DOHH2 (cell line): ENCODE data around the gene USP13.

ENCODE experiments used
- H3F3A ChIP-seq: fragments of 200-600 bp; sonication (generic), shearing (Covaris generic); 2 replicates; pipeline ENCODE4 v1.6.0; 2016; ENCODE audit warnings: antibody characterized with exemption, mild to moderate bottlenecking; ENCODE audit not compliant: control insufficient read depth, insufficient read depth
- H3K27ac ChIP-seq: fragments of 200-600 bp; sonication (generic); 2 replicates; pipeline ENCODE4 v1.5.1; 2014; ENCODE audit warnings: low read depth, mild to moderate bottlenecking, low read length, moderate library complexity
- H3K27me3 ChIP-seq: fragments of 200-600 bp; sonication (generic); 2 replicates; pipeline ENCODE4 v1.6.1; 2014; ENCODE audit warnings: mild to moderate bottlenecking, low read length, mixed read lengths; ENCODE audit not compliant: control insufficient read depth
- H3K36me3 ChIP-seq: fragments of 200-600 bp; sonication (generic); 2 replicates; pipeline ENCODE4 v1.6.1; 2014; ENCODE audit warnings: mild to moderate bottlenecking, low read length, moderate library complexity, mixed read lengths; ENCODE audit not compliant: control insufficient read depth
- H3K4me1 ChIP-seq: fragments of 200-600 bp; sonication (generic); 2 replicates; pipeline ENCODE4 v1.6.1; 2014; ENCODE audit warnings: mild to moderate bottlenecking, low read length, mixed read lengths; ENCODE audit not compliant: control insufficient read depth
- H3K4me2 ChIP-seq: fragments of 200-600 bp; sonication (generic); 2 replicates; pipeline ENCODE4 v1.6.0; 2014; ENCODE audit warnings: mild to moderate bottlenecking, low read length, moderate library complexity
- H3K4me3 ChIP-seq: fragments of 200-600 bp; sonication (generic); 2 replicates; pipeline ENCODE4 v1.5.1; 2014; ENCODE audit warnings: mild to moderate bottlenecking, low read length, mixed read lengths
- H3K79me2 ChIP-seq: fragments of 200-600 bp; sonication (generic); 2 replicates; pipeline ENCODE4 v1.6.1; 2014; ENCODE audit warnings: mild to moderate bottlenecking, low read length, mixed read lengths; ENCODE audit not compliant: control insufficient read depth
- H3K9me2 ChIP-seq: fragments of 200-600 bp; sonication (generic); replicated peaks from 2 replicates; pipeline ENCODE4 v1.6.1; 2014; ENCODE audit warnings: mild to moderate bottlenecking, low read length, mixed read lengths; ENCODE audit not compliant: control insufficient read depth
- H3K9me3 ChIP-seq: fragments of 200-600 bp; sonication (generic); 2 replicates; pipeline ENCODE4 v1.6.1; 2014; ENCODE audit warnings: antibody characterized with exemption, low read length, mixed read lengths; ENCODE audit not compliant: control insufficient read depth, insufficient read depth
- H4K20me1 ChIP-seq: fragments of 200-600 bp; sonication (generic); 2 replicates; pipeline ENCODE4 v1.6.0; 2014; ENCODE audit warnings: low read depth, mild to moderate bottlenecking, antibody characterized with exemption, low read length, moderate library complexity; ENCODE audit not compliant: control insufficient read depth, insufficient read depth
- EZH2phosphoT487 ChIP-seq: fragments of 200-600 bp; sonication (generic); IDR thresholded peaks from 2 replicates; pipeline ENCODE4 v1.6.1; 2017; ENCODE audit warnings: borderline replicate concordance, mild to moderate bottlenecking, antibody characterized with exemption, low read length, moderate library complexity, mixed read lengths
- TF ChIP-seq, protein P1 (sequence below): fragments of 200-600 bp; sonication (generic); IDR thresholded peaks from one replicate; pipeline ENCODE4 v1.5.1; 2014; ENCODE audit warnings: antibody characterized with exemption, mild to moderate bottlenecking, low read depth, low read length; ENCODE audit not compliant: poor library complexity, severe bottlenecking

The USP13 gene

DNA sequence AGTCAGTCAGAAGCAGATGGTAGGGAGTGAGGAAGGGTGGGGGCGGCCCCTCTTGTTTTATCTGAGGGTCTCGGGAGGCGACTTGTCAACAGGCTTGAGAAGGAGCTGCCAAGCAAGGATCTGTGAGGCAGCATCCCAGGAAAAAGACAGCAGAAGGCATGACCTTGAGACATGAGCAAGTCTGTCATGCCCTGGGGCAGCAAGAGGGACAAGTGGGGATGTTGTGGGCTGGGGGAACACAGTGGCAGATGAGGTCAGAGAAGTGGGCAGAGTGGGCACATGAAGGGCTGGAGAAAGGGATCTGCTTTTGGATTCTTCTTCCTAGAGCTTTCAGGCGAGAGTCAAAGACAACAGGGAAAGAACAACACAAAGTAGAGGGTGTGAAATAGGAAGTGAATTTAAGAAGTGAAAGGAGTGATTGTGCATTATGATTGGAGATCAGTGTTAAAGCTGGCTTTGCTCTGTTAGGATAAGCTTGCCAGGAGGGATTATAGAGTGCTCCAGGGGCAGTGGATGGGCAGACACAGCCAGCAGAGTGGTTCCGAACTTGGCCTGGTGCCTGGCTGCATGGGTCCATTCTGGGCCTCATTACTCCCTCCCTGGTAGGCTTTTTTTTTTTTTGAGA is 73.3 kb downstream of the USP13 start:
- Histone ChIP-seq H3K4me2 (no peak overlapping the region), H3K79me2 (no peaks in the 10 kb centered on the region), H3K4me1 (no peaks in the 10 kb centered on the region), H3F3A (no peaks in the 10 kb centered on the region), H3K9me3 (no peaks in the 10 kb centered on the region), H3K9me2 (no peaks in the 10 kb centered on the region), H4K20me1 (no peaks in the 10 kb centered on the region), H3K27ac (no peak overlapping the region), H3K27me3 (no peaks in the 10 kb centered on the region), H3K4me3 (no peak overlapping the region), H3K36me3 (peaks cover 40% of the 10 kb centered on the region)
- TF ChIP-seq EZH2phosphoT487, result no peak
- TF ChIP-seq, protein P1, sequence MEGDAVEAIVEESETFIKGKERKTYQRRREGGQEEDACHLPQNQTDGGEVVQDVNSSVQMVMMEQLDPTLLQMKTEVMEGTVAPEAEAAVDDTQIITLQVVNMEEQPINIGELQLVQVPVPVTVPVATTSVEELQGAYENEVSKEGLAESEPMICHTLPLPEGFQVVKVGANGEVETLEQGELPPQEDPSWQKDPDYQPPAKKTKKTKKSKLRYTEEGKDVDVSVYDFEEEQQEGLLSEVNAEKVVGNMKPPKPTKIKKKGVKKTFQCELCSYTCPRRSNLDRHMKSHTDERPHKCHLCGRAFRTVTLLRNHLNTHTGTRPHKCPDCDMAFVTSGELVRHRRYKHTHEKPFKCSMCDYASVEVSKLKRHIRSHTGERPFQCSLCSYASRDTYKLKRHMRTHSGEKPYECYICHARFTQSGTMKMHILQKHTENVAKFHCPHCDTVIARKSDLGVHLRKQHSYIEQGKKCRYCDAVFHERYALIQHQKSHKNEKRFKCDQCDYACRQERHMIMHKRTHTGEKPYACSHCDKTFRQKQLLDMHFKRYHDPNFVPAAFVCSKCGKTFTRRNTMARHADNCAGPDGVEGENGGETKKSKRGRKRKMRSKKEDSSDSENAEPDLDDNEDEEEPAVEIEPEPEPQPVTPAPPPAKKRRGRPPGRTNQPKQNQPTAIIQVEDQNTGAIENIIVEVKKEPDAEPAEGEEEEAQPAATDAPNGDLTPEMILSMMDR, result no peak

DNA sequence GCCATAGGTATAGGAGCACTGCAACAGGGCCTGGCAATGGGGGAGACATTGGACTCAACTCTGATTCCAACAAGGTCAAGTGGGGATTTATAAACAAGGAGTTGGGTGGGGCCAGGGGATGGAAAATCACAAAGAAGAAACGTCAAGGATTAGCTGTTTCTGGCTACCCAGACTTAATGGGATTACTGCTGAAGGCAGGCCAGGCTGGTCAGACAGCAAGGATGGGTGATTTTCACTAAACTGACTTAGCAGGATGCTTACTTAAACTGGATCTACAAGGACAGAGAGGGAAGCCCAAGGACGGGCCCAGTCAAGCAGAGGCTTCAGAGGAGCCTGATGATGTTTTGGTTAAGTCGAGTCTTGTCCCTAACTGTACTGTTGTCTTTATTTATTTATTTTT is 76.2 kb downstream of the USP13 start:
- Histone ChIP-seq H3K4me3 (no peak overlapping the region), H3K27ac (no peak overlapping the region), H3K79me2 (no peaks in the 10 kb centered on the region), H4K20me1 (no peaks in the 10 kb centered on the region), H3K27me3 (no peaks in the 10 kb centered on the region), H3K36me3 (peaks cover 44% of the 10 kb centered on the region), H3K9me2 (no peaks in the 10 kb centered on the region), H3K4me2 (no peak overlapping the region), H3K4me1 (no peaks in the 10 kb centered on the region), H3F3A (no peaks in the 10 kb centered on the region), H3K9me3 (no peaks in the 10 kb centered on the region)
- TF ChIP-seq, protein P1, result no peak
- TF ChIP-seq EZH2phosphoT487, result no peak

DNA sequence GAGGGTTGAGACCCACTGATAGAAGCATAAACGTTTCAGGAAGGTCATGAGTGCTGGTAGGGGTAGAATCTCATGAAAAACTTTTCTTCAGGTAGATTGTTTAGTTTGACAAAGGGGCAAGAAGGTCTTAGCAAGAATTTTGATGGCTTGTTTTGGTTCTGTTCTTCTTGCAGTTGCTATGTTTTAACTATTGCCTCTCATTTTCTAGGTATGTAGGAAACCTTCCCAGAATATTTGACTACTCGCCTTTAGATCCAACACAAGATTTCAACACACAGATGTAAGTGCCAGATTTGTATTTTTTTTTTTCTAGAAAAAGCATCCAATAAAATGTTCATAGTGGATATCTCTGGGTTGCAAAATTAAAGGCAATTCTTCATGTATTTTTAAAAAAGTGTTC is 77.1 kb downstream of the USP13 start:
- Histone ChIP-seq H3K4me3 (no peak overlapping the region), H3K36me3 (peaks cover 44% of the 10 kb centered on the region), H3K27ac (no peak overlapping the region), H3K4me1 (peaks cover 6% of the 10 kb centered on the region; the same call in 1 of the 2 replicates), H3K9me2 (no peaks in the 10 kb centered on the region), H3K27me3 (no peaks in the 10 kb centered on the region), H3K9me3 (no peaks in the 10 kb centered on the region), H3K4me2 (no peak overlapping the region), H3F3A (no peaks in the 10 kb centered on the region), H3K79me2 (no peaks in the 10 kb centered on the region), H4K20me1 (0 out of 2 replicates have a peak, but pooled peaks cover 4% of the 10 kb centered on the region)
- TF ChIP-seq, protein P1, result no peak
- TF ChIP-seq EZH2phosphoT487, result no peak
